K562 (cell line): Measurements from ENCODE around the gene COL25A1. TPM values are rescaled to one million over a fixed set of nuclear protein-coding genes. Genes with fewer than 3 reads are reported as not detected.

Experiments
- CHD1 ChIP-seq: fragments of 200-600 bp; sonication (generic); IDR thresholded peaks from one replicate; pipeline ENCODE4 v1.6.1; 2012; ENCODE audit warnings: mild to moderate bottlenecking, moderate library complexity, low read length, inconsistent platforms
- DDX20 ChIP-seq: fragments of 450-650 bp; IDR thresholded peaks from 2 replicates; pipeline ENCODE4 v1.6.1; 2016; ENCODE audit warnings: missing genetic modification characterization, low read depth, mild to moderate bottlenecking, missing compliant biosample characterization, moderate library complexity
- E2F5 ChIP-seq: sonication (generic); formaldehyde crosslinking; IDR thresholded peaks from 2 replicates; pipeline ENCODE4 v1.8.0; 2022; ENCODE audit warnings: mild to moderate bottlenecking, missing genetic modification reagents
- E2F6 ChIP-seq, 2 experiments: IDR thresholded peaks; 2 replicates each; pipeline ENCODE4 v1.6.1; 2011; ENCODE audit warnings: borderline replicate concordance in 1 of 2, control low read depth in 1 of 2, low read depth in 1 of 2, low read length in 1 of 2, mild to moderate bottlenecking in 1 of 2, mixed read lengths in 1 of 2, moderate library complexity in 1 of 2; ENCODE audit not compliant: insufficient read depth in 1 of 2, insufficient read length in 1 of 2, poor library complexity in 1 of 2, severe bottlenecking in 1 of 2; ENCODE audit errors: extremely low read depth in 1 of 2
- MBD1 ChIP-seq: fragments of 250-450 bp; sonication (Bioruptor Pico); IDR thresholded peaks from 2 replicates; pipeline ENCODE4 v1.8.0; 2022; ENCODE audit warnings: inconsistent platforms
- MTA3 ChIP-seq: fragments of 450-650 bp; formaldehyde crosslinking; IDR thresholded peaks from 2 replicates; pipeline ENCODE4 v1.6.1; 2017; ENCODE audit warnings: mild to moderate bottlenecking, borderline replicate concordance
- PURB ChIP-seq: sonication (generic); formaldehyde crosslinking; IDR thresholded peaks from 2 replicates; pipeline ENCODE4 v1.9.0; 2021; ENCODE audit warnings: low read depth, mild to moderate bottlenecking, missing genetic modification reagents
- TAF15 ChIP-seq: fragments of 200-400 bp; formaldehyde crosslinking; IDR thresholded peaks from 2 replicates; pipeline ENCODE4 v1.6.1; 2017; ENCODE audit warnings: mild to moderate bottlenecking, low read depth, low read length, moderate library complexity
- TRIM25 ChIP-seq: fragments of 450-650 bp; IDR thresholded peaks from 2 replicates; pipeline ENCODE4 v1.7.0; 2016; ENCODE audit warnings: borderline replicate concordance
- ZBTB40 ChIP-seq, 2 experiments: fragments of 450-650 bp in 1 of 2; sonication (generic) in 1 of 2; formaldehyde crosslinking in 1 of 2; IDR thresholded peaks; 2 replicates each; pipeline versions ENCODE4 v1.7.1 to v1.9.0; 2016 to 2022; ENCODE audit warnings: inconsistent platforms in 1 of 2, mild to moderate bottlenecking in 1 of 2, missing genetic modification reagents in 1 of 2
- ZC3H4 ChIP-seq: sonication (generic); formaldehyde crosslinking; IDR thresholded peaks from 2 replicates; pipeline ENCODE4 v1.9.0; 2021; ENCODE audit warnings: missing genetic modification reagents, borderline replicate concordance
- polyA plus RNA-seq, 8 experiments: library from polyadenylated mRNA; depleted of rRNA in 4 of 8; stranded (reverse) in 5 of 8; unstranded in 3 of 8; fragments of >200 nt; fragmentation: Nextera tagmentation in 2 of 8; fragmentation: Illumina TruSeq in 1 of 8; extraction: Ambion mirVana in 2 of 8; extraction: Trizol in 1 of 8; gene quantifications; 2 replicates each; pipeline versions ENCODE4 v1.2.1 to v1.2.3, GENCODE V29; 2011 to 2014; ENCODE audit warnings: inconsistent platforms in 1 of 8, missing spikeins in 1 of 8
- total RNA-seq, 7 experiments: library from RNA; depleted of rRNA in 6 of 7; stranded (reverse); fragments of >200 nt in 6 of 7; fragmentation: Illumina TruSeq in 2 of 7; extraction: Trizol in 2 of 7; gene quantifications; 2 replicates each; pipeline versions ENCODE4 v1.2.1 to v1.2.3, GENCODE V29; 2011 to 2021; ENCODE audit warnings: low replicate concordance in 1 of 7

Gene COL25A1
- total and polyA plus RNA-seq, 9 of the 15 experiments (the other 6 are each of a cell fraction or from before 2014, with no cell fraction given), result 0.03 to 0.62 (median 0.27) TPM

GRCh38 chr4:109027016-109027500 lies 275.4 kb downstream of the COL25A1 start (continued):
- TF ChIP-seq E2F6 (IDR thresholded peaks at IDR 0.05; ENCODE audit: borderline replicate concordance in 1 of 2, extremely low read depth in 1 of 2, insufficient read depth in 1 of 2, insufficient read length in 1 of 2, low read depth in 1 of 2, low read length in 1 of 2, poor library complexity in 1 of 2, severe bottlenecking in 1 of 2) (no peak), ZC3H4 (CRISPR knock-in tag) (no peak), CHD1 (no peak), MBD1 (no peak), TRIM25 (no peak), ZBTB40 (IDR thresholded peaks at IDR 0.05) (no peak), ZBTB40 (CRISPR knock-in tag; IDR thresholded peaks at IDR 0.05) (no peak), E2F5 (CRISPR knock-in tag) (no peak), TAF15 (no peak), DDX20 (tag) (no peak), MTA3 (no peak; the same call in 1 of the 2 replicates), PURB (CRISPR knock-in tag) (no peak)
